Myocyte (in vitro differentiated cells): ENCODE results near the gene IPO11. TPM values are rescaled to one million over a fixed set of nuclear protein-coding genes. Genes with fewer than 3 reads are reported as not detected.
"Not testable (repeated sequence)": the region's sequence is repeated elsewhere in the genome, so short reads cannot be mapped to it uniquely, and the experiment has no call there.

ENCODE experiments used
- DNase-seq: peaks from one replicate; pipeline ENCODE4 v3.0.0-alpha.2; 2012; ENCODE audit warnings: low read depth
- total RNA-seq: library from RNA; depleted of rRNA; stranded (reverse); fragments of >200 nt; gene quantifications from 2 replicates; pipeline ENCODE4 v1.2.3, GENCODE V29; 2014

The IPO11 gene
- total RNA-seq, 1 donor from 2014 or later: 21.7 TPM

DNA sequence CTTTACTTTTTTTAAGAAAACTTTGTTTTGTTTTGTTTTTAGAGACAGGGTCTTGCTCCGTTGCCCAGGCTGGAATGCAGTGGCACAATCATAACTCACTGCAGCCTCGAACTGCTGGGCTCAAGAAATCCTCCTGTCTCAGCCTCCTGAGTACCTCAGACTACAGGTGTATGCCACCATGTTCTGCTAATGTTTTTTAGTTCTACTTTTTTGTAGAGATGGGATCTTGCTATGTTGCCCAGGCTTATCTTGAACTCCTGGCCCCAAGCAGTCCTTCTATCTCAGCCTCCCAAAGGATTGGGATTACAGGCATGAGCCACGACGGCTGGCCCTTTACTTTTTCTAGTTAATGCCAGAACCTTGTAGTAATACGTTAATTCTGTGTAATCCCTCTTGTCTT lies 36.0 kb downstream of the IPO11 start:
- no peak for DNase-seq

DNA sequence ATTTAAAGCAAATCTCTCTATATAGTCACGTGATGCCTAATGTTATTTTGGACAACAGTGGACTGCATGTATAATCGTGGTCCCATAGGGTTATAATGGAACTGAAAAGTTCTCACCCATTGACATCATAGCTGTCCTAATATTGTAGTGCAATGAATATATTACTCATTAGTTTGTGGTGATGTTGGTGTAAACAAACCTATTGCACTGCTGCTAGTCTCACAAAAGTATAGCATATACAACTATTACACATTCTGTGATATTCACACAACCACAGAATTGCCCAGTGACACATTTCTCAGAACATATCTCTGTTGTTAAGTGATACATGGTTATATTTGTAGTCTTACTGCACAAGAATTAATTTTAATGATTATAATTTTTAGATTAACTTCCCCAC lies 37.7 kb downstream of the IPO11 start:
- no peak for DNase-seq

DNA sequence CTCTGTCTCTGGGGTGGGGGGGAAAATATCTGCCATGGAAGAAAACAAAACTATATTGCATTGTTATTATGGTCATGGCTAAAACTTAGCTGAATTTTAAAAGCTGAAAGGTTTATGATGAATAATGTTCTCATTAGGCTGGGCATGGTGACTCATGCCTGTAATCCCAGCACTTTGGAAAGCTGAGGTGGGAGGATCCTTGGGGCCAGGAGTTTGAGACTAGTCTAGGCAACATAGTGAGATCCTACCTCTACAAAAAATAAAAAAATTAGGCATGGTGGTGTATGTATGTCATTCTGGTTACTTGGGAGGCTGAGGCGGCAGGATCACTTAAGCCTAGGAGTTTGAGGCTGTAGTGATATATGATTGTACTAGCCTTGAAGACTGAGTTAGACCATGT lies 44.5 kb downstream of the IPO11 start:
- DNase-seq: no peak

DNA sequence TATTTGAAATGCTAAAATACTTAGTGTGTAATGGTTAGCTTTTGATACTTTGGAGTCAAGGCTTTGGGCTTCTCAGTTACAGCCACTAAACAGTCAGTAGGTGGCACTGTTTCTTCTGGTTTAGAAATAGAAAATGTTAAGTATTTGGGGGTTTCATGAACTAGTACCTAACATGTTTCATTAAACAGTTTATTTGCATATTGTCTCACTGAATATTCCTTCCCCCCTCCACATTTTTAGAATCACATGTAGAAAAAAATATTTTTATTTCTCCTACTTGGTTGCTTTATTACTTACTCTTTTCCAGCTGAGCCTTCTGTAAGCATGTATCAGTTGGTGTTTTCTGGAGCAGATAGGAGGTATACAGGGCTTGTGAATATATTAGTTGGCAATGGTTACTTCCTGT lies 48.0 kb downstream of the IPO11 start:
- peak; percentile 52 for DNase-seq

DNA sequence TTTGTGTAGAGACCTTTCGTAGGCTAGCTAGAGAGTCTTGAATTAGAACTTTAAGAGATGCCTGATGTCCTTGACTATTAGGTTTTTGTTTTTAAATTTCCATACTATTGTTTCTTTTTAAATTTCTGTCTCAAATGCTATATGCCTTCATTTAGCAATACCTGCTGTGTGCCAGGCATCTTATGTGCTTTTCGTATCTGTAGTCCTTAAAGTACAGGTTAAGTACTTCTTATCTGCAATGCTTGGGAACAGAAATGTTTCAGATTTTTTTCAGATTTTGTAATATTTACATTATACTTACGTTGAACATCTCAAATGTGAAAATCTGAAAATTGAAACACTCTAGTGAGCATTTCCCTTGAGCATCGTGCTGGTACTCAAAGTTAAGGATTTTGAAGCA lies 49.0 kb downstream of the IPO11 start:
- DNase-seq: no peak

DNA sequence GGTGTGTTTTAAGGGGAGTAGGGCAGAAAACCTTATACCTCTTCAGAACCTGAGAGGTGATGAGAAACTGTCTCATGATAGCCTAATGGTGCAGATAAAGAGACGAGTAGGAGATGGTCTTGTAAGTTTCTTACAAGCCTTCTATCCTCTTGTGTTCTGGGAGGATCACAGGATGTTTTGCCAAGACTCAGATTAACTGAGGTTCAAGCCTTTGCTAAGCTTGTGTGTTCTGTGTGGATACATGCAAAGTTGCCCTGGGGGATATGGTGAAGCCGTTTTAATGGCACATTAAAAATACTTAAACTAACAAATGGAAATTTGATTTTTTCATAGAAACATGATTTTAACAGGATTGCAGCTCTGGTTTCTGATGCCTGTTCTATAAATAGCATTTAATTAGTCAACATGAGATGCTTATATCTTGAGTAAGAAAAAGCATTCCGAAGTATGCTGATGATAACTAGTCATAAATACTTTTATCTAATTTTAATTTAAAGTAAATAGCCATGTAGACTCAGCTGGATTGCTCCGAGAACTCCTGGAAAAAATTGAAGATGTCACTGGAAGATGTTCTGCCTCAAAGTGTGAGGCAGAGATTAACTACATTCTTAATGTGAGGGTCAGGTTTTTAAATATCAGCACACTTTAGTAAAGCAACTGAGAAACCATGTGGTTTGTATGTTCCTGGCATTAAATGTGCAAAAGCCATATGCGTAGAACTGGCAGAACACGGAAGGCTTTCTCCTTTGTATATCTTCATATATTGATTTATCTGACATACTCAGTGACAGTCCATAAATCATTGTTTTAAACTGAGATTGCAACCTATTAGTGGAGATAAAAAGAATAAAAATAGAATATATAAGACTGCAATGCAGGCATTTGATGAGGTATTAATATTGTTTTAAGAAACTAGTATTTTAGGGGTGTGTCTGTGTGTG lies 53.7 kb downstream of the IPO11 start:
- DNase-seq: no peak

DNA sequence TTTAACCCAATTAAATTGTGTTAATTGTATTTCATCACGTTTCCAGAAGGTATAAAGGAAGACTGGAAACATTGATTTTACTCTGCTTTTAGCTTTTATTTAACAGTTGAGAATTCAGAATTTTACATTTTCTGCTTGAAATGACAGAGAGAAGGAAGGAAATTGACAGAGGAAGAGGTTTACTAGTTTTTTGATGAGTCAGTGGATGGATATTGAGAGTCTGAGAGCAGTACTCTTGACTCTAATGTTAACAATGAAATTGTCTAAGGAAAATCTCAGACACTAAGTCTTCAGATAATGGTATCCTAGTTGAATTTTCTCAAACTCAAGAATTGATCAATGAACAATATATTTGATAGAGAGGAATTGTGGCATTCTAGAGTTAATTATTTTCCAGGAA lies 60.6 kb downstream of the IPO11 start:
- DNase-seq: no peak

DNA sequence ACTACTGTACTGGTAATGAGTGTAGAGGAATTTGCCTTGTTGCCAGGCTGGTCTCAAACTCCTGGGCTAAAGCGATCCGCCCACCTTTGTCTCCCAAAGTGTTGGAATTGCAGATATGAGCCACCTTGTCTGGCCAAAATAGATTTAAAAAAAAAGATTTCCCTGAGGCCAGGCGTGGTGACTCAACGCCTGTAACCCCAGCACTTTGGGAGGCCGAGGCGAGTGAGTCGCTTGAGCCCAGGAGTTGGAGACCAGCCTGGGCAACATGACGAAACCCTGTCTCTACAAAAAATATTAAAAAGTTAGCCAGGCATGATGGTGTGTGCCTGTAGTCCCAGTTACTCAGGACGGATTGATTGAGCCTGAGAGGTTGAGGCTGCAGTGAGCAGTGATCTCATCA lies 62.5 kb downstream of the IPO11 start:
- DNase-seq: peak; percentile 34

DNA sequence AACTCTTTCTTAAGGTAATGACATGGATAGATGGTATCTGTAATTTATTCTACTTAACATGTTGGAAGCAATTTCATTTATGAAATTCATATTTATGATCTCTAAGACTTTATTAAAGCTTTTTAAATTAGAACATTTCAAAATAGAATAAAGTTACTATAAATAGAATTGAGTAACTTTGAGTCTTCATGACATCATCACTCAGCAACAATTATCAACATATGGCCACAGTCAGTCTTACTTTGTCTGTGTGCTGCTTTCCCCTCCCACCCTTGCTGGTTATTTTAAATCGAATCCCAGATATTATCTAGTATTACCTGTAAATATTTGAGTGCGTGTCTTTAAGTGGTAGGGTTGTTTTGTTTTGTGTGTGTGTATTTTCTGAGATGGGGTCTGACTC lies 65.2 kb downstream of the IPO11 start:
- peak; percentile 13 for DNase-seq

DNA sequence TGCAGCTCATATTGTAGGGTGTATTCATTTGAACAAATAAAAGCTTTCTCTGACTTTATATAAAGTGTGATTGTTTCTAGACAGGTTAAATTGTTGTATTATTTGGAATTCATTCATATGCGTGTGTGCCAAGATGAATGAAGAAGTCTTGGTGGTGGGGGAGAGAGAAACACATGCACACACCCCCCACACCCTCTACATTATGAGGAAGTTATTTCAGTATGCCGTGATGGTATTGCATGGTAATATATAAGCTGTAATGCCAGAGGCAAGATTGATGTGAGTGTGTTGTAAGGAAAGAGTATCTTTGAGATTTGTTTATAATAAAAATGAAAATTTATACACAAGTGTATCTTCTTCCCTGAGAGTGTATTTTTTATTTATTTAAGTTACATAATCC lies 71.0 kb downstream of the IPO11 start:
- no peak for DNase-seq

DNA sequence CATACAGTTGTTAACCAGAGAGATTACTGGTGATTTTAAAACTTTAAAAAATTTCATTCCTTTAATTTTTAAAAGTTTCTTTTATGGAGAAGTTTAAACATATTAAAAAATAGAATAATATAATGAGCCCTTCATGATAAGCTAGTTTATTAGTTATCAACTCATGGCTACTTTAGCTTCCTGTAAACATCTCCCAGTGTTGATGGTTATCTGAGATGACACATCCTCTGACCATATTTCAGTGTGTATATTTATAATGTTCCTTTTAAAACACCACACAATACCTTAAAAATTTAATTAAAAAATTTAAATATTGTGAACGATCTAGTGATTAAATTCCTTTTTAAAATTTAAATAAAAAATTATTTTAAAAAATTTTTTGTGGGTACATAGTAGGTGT lies 74.1 kb downstream of the IPO11 start:
- DNase-seq: no peak

DNA sequence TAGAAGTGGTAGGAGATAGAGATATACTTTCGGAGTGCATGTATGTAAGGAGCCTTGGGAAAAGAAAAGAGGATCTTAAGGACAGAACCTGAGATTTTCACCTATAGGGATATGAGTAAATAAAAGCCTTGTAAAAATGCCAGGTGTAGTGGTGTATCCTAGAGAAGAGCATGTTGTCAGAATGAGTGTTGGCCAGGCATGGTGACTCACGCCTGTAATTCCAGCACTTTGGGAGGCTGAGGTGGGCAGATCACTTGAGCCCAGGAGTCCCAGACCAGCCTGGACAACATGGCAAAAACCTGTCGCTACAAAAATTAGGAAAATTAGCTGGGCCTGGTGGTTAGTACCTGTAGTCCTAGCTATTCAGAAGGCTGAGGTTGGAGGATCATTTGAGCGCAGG lies 76.0 kb downstream of the IPO11 start:
- no peak for DNase-seq

DNA sequence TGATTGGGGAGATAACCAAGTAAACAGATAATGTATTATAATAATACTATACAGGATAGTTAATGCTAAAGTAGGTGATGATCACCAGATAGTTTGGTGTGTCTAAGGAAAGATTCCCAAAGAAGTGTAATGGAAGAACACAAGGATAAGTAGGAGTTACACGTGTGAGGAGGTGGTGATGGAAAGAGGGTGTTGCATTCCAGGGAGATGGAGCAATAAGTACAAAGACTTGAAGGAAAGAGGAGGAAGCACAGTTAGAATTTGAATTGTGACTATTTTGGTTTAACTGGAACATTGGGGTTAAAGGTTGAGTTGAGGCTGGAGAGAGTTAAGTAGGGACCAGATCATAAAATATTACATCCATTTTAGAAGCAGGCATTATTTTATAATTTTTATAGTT lies 76.9 kb downstream of the IPO11 start:
- DNase-seq: no peak

DNA sequence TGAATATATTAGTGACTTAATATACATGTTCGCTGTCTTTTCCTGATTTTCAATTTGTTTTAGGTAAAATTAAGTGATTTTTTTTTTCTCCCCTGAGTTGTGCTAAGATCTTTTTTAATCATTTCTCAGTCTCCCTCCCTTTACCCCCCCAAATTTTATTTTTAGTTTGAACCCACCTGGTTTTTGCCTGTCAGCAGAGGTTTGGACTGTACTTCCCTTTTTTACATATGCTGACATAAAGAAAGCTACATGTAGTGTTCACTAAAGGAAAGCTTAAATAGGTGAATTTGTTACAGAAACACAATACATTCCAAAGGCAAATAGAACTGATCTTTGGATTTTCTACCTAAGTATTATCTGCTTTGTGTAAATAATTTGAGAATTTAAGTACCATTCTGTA lies 82.2 kb downstream of the IPO11 start:
- no peak for DNase-seq

DNA sequence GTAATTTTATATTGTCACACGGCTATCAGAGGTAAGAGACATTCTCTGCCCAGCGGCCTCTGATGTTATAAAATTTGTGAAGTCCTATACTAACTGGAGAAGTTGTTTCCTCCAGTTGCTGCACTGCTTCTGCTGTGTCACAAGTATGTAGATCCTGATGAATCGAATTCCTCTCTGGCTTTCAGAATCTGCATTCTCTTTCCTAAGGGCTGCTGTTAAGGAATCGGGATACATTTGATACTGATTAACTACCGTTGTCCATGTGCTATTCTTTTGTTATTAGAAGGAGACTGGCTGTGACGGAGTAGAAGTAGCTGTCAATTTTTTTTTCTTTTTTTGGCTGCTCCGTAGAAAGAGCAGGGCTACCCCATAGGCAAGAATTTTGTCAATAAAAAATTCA lies 84.3 kb downstream of the IPO11 start:
- DNase-seq: no peak

DNA sequence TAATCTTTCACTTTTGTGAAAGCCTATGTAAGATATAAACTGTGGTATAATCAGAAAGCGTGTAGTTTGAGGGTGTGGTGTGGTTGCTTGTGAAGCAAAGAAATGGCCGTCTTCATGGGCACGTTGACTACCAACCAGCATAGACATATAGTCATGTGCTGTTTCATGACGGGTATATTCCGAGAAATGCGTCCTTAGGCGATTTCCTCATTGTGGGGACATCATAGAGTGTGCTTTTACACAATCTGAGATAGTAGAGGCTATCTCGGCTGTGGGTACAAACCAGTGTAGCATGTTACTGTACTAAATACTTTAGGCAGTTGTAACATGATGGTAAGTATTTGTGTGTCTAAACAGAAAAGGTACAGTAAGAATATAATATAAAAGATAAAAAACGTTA lies 86.4 kb downstream of the IPO11 start:
- no peak for DNase-seq

DNA sequence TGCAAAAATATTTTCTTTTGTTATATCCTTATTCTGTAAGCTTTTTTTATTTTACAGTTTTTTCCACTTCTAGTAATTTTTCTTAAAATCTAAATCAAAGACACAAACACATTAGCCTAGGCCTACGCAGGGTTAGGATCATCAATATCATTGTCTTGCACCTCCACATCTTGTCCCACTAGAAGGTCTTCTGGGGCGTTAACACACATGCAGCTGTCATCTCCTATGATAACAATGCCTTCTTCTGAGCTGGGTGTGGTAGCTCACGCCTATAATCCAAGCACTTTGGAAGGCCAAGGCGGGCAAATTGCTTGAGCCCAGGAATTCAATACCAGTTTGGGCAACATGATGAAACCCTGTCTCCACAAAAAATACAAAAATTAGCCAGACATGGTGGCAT lies 87.2 kb downstream of the IPO11 start:
- peak; percentile 11 for DNase-seq

DNA sequence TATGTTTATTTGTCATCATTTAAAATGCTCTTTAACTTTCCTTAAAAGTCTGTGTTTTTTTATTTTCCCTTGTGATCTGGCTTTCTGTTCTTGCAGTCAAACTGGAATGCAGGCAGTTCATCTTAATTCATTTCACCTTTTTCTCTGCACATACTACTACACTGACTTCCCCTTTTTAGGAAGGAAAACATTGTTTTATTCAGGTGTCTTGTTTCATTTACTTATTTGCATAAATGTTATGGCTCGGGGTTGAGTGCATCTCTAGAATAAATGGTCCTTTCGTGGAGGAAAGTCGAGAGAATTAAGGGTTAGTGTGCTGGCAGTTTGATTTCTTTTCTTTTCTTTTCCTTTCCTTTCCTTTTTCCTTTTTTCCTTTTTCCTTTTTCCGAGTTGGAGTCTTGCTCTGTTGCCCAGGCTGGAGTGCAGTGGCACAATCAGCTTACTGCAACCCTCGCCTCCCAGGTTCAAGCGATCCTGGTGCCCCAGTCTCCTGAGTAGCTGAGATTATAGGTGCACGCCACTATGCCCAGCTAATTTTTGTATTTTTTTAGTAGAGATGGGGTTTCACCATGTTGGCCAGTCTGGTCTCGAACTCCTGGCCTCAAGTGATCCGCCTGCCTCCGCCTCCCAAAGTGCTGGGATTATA lies 90.0 kb downstream of the IPO11 start:
- no peak for DNase-seq

DNA sequence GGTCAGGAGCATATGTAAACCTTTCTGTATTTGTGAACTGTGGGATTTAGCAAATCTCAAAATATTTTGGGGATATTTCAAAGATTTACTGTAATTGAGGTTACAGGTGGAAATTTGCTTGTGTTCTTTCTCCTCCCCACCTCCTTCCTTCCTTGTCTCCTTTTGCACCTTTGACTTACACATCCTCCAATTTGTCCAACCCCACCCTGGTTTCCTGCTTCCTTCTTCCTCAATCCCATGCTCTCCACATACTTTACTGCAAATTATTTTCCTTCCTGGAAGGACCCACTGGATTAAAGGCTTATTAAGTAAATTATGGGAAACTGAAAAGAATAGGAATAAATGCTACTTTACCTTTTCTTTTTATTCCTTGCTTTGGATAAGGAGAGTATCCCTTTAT lies 91.6 kb downstream of the IPO11 start:
- DNase-seq: no peak

DNA sequence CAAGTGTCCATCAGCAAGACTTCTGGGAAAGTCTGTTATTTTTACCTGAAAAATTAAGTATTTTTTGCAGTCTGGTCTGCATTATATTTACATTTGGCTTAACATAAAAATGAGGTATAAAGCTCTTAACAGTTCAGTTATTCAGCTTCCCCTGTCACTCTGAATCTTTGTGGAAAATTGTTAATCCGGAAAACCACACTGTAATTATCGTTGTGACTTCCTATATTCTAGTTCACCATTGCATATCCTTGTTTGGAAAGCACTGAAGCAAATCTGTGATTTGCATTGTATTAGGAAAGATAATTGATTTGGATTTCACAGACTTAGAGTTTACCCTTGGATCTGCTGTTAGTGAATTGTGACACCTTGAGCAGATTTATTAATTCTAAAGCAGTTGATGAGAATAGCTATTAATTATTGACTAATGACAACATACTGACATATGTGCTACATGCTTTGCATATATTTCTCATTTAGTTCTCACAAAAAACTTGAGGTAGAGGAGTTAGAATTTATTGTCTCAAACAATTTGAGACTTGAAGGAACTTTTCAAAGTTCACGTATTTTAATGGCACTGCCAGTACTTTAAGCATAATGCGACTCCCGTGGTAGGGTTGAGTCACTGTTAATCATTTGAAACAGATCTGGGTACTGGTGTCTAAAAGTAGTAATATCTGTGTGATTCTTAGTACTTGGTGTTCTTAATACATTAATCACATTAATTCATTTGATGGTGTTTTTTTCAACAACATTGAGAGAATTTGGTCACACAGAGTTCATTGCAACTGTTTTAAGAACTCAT lies 94.3 kb downstream of the IPO11 start:
- DNase-seq: peak; percentile 5

DNA sequence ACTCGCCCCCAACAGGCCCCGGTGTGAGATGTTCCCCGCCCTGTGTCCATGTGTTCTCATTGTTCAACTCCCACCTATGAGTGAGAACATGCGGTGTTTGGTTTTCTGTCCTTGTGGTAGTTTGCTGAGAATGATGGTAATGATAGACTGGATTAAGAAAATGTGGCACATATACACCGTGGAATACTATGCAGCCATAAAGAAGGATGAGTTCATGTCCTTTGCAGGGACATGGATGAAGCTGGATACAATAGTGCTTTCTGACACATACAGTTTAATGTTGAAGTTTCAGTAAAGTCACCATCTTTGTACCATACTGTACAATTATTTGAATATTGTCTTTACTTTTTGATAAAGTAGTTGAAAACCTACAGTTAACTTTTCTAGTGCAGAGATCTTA lies 96.2 kb downstream of the IPO11 start:
- DNase-seq: not testable (repeated sequence)

DNA sequence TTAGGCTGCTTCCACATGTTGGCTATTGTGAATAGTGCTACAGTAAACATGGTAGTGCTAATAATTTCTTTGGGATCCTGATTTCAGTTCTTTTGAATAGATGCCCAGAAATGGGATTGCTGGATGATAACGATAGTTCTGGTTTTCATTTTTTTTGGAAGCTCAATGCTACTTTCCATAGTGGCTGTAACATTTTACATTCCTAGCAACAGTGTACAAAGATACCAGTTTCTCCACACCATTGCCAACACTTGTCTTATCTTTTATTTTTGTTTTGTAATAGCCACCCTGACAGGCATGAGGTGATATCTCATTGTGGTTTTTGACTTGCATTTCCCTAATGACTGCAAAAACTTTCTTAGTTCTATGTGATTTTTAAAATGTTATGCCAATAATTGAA lies 97.2 kb downstream of the IPO11 start:
- no peak for DNase-seq
